ENCODE measurements around the gene CHST9.
"Not testable (repeated sequence)": the region's sequence is repeated elsewhere in the genome, so short reads cannot be mapped to it uniquely, and the experiment has no call there.

The CHST9 gene, protein sequence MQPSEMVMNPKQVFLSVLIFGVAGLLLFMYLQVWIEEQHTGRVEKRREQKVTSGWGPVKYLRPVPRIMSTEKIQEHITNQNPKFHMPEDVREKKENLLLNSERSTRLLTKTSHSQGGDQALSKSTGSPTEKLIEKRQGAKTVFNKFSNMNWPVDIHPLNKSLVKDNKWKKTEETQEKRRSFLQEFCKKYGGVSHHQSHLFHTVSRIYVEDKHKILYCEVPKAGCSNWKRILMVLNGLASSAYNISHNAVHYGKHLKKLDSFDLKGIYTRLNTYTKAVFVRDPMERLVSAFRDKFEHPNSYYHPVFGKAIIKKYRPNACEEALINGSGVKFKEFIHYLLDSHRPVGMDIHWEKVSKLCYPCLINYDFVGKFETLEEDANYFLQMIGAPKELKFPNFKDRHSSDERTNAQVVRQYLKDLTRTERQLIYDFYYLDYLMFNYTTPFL

DNA sequence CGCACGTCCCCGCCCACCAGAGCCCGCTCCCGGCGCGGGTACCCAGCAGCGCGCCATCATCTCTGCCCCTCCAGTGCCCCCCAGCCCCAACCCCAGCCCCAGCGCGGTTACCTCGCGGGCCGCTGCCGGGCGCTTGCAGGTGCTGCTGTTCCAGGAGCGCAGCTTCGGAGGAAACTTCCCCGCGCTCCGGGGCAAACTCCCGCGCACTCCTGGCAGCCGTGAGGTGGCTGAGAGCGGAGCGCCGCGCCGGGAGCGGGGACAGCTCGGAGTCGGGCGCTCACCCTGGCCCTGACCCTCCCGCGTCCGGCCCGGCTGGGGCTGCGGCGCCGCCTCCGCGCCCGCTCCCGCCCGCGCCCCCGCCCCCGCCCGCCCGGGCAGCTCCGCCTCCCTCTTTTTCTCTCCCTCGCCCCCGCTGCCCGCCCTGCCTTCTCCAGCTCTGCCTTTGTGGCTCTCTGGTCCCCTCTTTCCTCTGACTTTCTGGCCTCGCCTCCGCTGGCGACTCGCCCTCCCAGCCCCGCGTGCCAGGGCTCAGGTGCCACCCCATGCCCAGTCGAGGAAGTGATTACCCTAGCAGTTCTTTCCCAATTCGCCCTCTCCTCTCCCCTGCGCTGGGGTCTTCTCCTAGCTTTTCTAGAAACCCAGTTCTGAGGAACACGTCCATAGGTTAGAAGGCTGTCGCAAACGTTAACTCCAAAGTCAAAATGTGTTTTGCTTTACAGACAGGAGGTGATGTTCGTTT is at the start of gene CHST9:
CHST9 (minus strand) TSS at position 284 of the 739 bp plus-strand sequence. CDS start 42,499 bp downstream, outside the sequence.
- no peak for TF ChIP-seq ZNF274 (IDR thresholded peaks at IDR 0.05; ENCODE audit: low read depth, low read length)
- H3K4me3 ChIP-seq (ENCODE audit: low read length), result no peak within 1 kb of the TSS; the same call in 1 of the 2 replicates

DNA sequence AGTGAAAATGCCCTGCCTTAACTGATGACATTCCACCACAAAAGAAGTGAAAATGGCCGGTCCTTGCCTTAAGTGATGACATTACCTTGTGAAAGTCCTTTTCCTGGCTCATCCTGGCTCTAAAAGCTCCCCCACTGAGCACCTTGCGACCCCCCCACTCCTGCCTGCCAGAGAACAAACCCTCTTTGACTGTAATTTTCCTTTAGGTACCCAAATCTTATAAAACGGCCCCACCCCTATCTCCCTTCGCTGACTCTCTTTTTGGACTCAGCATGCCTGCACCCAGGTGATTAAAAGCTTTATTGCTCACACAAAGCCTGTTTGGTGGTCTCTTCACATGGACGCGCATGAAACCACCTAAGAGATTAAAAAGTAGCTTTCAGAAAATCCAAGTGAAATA is 47.2 kb upstream of the CHST9 start:
- not testable (repeated sequence) for H3K4me3 ChIP-seq (ENCODE audit: low read length)

DNA sequence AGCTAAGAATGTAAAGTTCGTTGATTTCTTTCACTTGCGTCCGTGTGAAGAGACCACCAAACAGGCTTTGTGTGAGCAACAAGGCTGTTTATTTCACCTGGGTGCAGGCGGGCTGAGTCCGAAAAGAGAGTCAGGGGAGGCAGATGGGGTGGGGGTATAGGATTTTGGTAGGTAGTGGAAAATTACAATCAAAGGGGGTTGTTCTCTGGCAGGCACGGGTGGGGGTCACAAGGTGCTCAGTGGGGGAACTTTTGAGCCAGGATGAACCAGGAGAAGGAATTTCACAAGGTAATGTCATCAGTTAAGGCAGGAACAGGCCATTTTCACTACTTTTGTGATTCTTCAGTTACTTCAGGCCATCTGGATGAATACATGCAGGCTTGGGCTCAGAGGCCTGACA is 46.6 kb upstream of the CHST9 start:
- not testable (repeated sequence) for H3K4me3 ChIP-seq (ENCODE audit: low read length)

DNA sequence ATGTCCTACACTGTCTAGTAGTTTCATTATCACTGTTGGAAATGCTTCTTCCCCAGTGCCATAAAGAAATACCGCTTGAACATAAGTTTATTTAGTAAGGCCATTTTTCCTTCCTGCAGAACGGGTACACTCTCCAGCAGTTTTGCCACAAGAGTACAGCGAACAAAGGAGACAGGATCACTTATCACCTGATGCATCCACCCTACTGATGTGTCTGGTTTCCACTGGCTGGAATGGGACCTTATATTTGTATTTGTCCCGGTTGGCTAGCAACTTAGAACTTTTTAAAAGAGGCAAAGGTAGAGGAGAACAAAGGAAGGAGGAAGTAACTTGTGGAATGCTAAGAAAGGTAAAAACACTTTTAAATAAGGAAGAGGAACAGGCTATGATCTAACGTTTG is 46.1 kb upstream of the CHST9 start:
- H3K4me3 ChIP-seq (ENCODE audit: low read length), result not testable (repeated sequence)

DNA sequence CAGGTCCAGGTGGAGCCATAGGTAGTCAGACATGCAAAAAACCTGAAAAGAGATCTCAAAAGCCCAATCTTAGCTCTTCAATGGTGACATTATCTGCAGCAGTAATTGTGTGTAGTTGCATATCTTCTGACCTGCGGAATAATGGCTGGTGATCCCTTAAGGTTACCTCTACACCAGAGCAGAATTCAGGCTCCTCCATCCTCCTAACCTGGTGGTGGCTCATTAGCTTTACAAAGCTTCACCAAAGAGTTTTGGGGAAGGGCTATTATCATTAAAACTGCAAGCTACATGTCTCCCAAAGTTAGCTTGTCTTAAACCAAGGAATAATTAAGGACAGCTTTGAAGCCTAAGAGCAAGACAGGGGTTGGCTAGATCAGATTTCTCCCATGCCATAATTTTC is 42.6 kb upstream of the CHST9 start:
- no peak overlapping the region for H3K4me3 ChIP-seq (ENCODE audit: low read length)
- TF ChIP-seq ZNF274 (IDR thresholded peaks at IDR 0.05; ENCODE audit: low read depth, low read length), result no peak

DNA sequence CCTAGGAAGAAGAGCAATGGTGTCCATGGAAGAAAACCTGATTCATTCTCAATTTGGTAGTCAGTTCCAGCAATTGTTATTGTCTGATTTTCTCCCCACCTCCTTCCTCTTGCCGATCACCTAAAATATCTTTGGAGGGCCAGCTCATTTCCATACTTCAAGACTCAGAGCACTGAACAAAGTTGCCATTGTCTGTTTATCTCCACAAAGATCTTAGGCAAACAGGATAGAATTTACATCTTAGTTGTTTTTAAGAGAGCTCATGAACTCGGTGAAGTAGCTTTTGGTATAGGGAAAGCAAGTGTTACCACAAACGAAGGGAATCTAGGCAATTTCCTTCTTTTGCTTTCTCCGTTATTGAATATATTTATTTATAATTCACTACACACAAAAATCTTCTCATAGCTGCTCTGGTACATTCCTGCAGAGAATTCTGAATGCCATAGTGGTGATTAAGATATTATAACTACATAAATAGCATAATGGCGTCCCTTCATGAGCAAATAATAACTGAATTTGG is 41.5 kb upstream of the CHST9 start:
- H3K4me3 ChIP-seq (ENCODE audit: low read length), result no peak overlapping the region
- TF ChIP-seq ZNF274 (IDR thresholded peaks at IDR 0.05; ENCODE audit: low read depth, low read length), result no peak

DNA sequence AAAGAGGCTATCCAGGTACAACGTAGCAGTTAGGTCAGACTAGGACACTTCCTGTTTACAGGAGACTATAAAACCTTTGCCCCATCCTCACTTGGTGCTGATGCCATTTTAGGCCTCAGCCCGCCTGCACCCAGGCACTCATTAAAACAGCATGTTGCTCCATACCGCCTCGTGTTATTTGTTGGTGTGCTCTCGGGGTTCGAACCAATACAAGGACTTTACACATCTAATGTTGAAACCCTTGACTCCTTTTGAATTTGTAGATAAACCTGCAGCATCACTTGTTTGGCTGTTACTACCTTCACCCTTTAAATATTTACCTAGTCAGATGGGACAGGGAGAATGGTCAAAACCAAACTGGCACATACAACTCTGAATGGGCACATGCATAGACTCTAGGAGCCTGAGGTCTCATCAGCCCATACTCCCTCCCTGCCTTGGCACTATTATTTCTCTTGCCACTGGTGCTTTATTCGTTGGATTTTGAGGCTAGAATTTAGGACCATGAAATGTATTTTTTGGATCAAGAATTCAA is 40.9 kb upstream of the CHST9 start:
- no peak for TF ChIP-seq ZNF274 (IDR thresholded peaks at IDR 0.05; ENCODE audit: low read depth, low read length)
- no peak overlapping the region for H3K4me3 ChIP-seq (ENCODE audit: low read length)

DNA sequence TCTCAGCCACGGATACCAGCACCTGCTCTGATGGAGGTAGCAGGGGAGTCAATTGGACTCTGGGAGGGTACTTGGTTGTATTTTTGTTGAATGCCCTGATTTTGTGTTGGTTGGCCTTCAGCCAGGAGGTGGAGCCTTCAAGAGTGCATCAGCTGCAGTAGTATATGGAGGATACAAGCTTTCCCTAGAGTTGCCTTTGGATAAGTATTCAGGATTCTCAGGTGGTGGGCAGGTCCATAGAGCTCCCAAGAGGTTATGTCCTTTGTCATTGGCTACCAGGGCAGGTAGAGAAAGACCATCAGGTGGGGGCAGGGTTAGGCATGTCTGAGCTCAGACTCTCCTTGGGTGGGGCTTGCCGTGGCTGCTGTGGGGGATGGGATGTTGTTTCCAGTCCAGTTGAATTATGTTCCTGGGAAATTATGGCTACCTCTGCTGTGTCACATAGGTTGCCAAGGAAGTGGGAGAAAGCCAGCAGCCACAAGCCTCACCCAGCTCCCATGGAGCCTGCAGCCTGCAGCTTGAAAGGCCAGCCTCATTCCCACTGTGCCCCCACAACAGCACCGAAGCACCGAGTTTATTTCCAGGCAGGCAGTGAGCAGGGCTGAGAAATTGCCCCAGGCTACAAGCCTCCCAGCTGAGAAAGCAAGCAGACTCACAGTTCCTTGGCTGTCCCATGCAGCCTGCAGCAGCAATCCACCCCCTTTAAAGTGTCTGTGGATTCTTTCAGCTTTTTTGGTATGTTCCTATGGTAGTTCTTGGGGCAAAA is 38.6 kb upstream of the CHST9 start:
- TF ChIP-seq ZNF274 (IDR thresholded peaks at IDR 0.05; ENCODE audit: low read depth, low read length), result no peak
- H3K4me3 ChIP-seq (ENCODE audit: low read length), result no peak overlapping the region

DNA sequence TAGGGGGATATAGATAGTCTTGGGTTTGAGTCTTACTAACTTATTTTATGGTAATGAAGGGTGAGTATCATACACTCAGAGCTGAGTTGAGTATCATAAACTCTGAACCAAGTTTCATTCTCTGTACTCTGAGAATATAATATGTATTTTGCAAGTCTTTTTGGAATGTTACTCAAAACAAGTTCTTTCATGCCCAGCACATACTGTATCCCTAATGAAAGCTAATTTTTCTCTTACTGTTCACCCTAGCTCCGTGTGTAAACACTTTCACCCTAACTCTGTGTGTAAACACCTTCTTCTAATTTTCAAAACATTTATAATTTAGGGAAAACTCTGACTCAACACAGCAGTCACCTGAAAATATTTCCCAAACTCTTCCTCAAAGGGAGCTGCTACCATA is 29.7 kb upstream of the CHST9 start:
- H3K4me3 ChIP-seq (ENCODE audit: low read length), result no peak overlapping the region
- no peak for TF ChIP-seq ZNF274 (IDR thresholded peaks at IDR 0.05; ENCODE audit: low read depth, low read length)

DNA sequence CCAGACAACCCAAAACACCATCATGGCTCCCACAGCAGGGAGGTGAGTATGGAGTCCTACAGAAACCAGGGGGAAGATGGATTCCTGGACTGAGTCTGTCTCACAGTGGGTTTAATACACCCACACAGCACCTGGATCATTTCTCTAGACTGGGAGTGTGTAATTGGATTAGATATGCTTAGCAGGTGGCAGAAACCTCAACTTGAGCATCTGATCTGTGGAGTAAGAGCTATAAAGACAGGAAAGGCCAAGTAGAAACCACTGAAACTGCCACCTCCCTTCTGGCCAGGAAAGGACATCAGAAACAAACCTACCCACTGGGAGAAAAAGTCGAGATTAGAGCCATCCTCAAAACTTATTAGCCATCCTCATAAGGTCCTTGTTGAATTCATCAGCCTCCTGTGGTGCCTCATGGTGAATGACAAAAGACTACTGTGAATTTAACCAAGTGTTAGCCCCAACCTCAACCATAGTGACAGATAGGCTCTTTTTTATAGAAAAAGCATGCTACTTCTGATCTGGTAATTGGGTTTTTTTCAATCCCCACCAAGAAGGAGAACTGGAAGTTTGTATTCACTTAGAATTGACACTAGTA is 28.1 kb upstream of the CHST9 start:
- H3K4me3 ChIP-seq (ENCODE audit: low read length), result no peak overlapping the region
- TF ChIP-seq ZNF274 (IDR thresholded peaks at IDR 0.05; ENCODE audit: low read depth, low read length), result no peak

DNA sequence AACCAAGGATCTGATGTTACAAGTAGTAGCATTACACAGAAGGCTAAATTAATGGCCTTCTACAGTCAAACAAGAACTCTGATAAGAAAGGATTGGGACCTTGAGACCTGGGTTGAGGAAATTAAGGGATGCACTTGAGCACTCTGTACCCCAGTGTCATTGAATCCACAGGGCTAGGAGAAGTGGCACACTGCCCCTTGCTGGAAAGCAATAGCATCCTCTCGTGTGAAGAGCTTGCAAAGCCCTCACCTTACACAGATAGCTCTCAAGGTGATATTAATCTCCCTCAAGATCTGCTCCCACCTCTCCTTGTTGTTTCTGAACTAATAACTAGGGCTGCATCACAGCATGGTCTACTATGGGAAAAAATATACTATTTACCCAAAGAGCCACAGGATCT is 26.5 kb upstream of the CHST9 start:
- no peak for TF ChIP-seq ZNF274 (IDR thresholded peaks at IDR 0.05; ENCODE audit: low read depth, low read length)

DNA sequence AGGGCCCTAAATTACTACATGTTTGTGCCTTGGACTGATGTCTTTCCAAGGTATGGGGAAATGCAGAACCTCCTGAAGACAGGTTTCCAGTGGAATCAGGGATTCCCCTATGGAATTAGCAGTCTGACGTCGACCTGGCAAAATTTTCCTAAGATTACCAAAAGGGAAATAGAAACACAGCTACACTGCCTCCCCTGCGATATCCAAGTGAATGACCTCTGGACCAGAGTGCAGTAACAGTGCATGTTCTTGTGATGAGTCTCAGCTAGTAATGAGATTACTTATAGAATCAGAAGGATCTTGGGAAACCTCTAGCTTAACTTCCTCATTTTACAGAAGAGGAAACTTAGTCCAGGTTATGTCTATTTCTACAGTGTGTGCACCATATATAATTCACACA is 21.3 kb upstream of the CHST9 start:
- no peak for TF ChIP-seq ZNF274 (IDR thresholded peaks at IDR 0.05; ENCODE audit: low read depth, low read length)
- H3K4me3 ChIP-seq (ENCODE audit: low read length), result no peak overlapping the region

More for the DNA sequence above, 26.5 kb upstream of the CHST9 start:
- H3K4me3 ChIP-seq (ENCODE audit: low read length), result no peak overlapping the region

DNA sequence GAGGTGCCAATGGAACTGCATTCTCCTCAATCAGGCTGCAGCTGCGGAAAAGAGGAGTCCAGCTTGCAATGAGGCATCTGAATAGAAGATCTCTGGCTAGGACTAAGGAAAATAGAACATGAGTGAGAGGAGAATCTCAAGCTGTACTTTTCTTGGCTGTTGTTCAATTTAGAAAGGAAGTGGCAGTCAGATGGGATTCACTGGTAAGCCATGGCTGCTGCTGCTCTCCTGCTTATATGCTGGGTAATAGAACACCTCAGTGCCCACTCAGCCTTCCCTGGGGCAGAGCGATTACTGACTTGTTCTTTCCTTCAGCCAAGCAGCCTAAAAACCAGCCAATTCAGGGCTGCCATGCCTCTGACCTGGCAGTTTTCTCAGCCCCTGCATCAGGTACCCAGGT is 17.6 kb upstream of the CHST9 start:
- H3K4me3 ChIP-seq (ENCODE audit: low read length), result no peak overlapping the region
- no peak for TF ChIP-seq ZNF274 (IDR thresholded peaks at IDR 0.05; ENCODE audit: low read depth, low read length)

DNA sequence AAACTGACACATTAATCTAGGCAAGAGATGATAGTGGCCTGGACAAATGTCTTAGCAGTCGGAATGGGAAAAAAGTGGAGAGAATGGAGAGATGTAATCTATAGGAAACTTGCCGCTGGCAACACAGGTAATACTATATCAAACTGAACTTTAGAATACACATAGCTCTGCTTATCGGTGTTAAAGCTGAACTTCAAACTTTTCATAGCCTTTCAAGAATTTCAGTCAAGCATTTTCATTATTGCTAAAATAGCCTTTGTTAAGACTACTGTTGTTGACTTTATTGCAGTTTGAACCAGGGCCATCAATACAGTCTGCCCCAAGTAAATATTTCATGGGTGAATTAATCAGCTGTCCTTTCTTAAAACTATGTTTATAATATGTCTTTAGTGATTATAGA is 12.9 kb upstream of the CHST9 start:
- TF ChIP-seq ZNF274 (IDR thresholded peaks at IDR 0.05; ENCODE audit: low read depth, low read length), result no peak
- H3K4me3 ChIP-seq (ENCODE audit: low read length), result no peak overlapping the region
